Right renal cortex interstitium (tissue), 3 donors: ENCODE data around the gene ZNF577. TPM values are rescaled to one million over a fixed set of nuclear protein-coding genes. Genes with fewer than 3 reads are reported as not detected.

ENCODE experiments used
- DNase-seq, 3 donors: peaks; one replicate each; pipeline ENCODE4 v3.0.0-alpha.2; 2013; ENCODE audit warnings: low read depth in 3 of 3, low spot score in 2 of 3
- polyA plus RNA-seq, 3 donors: library from polyadenylated mRNA; unstranded; fragments of 120-200 nt; gene quantifications; one replicate each; pipeline ENCODE4 v1.2.1, GENCODE V29; 2013; ENCODE audit not compliant: insufficient read length in 3 of 3

ZNF577 gene
- polyA plus RNA-seq, 3 donors = 38.8 to 50.2 (median 44.5) TPM

- DNase-seq = no peak
Measured at GRCh38 chr19:51882518-51882917, 5.2 kb downstream of the ZNF577 start.

GRCh38 chr19:51873097-51873496 lies 14.7 kb downstream of the ZNF577 start:
- DNase-seq = no peak

DNA sequence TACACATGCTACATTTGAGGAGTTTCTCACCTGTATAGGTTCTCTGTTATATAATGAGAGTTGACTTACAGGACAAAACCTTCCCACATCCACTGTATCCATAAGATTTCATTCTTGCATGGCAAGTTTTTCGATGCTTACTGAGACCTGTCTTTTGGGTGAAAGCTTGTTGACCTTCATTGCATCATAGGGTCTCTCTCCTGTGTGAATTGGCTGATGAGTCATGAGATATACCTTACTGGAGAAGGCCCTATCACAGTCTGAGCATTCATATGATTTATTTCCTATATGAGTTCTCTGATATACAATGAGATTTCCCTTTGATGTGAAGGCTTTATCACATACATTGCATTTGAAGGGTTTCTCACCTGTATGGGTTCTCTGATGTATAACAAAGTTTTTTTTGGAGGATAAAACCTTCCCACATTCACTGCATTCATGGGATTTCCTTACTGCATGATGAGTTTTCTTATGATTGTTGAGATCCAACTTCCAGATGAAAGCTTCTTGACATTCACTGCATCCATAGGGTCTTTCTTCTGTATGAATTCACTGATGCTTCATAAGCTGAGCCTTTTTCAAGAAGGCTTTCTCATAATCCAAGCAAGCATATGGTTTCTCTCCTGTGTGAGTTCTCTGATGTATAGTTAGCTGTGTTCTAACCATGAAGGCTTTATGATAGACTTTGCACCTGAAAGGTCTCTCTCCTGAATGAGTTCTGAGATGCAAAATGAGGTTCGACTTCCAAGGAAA lies 25.7 kb downstream of the ZNF577 start:
- DNase-seq = no peak

DNA sequence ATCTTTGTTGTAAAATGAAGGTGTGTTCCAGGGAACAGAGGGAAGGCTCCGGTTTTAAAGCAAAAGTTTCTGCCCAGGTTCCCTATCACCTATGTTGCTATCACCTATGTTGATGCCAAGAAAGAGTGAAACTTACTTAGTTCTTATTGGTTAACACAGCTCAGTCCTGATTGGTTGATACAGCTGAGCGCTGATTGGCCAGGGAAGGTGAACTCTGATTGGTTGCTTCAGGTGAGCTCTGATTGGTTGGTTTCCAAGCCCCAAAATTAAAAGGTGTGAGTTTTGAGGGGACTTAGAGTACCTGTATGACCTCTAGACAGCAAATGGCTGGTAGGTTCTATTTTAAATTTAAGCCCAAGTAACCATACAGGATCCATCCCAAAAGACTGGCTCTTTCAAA lies 50.6 kb downstream of the ZNF577 start:
- DNase-seq = no peak

GRCh38 chr19:51830274-51830673 lies 57.5 kb downstream of the ZNF577 start:
- no peak for DNase-seq

DNA sequence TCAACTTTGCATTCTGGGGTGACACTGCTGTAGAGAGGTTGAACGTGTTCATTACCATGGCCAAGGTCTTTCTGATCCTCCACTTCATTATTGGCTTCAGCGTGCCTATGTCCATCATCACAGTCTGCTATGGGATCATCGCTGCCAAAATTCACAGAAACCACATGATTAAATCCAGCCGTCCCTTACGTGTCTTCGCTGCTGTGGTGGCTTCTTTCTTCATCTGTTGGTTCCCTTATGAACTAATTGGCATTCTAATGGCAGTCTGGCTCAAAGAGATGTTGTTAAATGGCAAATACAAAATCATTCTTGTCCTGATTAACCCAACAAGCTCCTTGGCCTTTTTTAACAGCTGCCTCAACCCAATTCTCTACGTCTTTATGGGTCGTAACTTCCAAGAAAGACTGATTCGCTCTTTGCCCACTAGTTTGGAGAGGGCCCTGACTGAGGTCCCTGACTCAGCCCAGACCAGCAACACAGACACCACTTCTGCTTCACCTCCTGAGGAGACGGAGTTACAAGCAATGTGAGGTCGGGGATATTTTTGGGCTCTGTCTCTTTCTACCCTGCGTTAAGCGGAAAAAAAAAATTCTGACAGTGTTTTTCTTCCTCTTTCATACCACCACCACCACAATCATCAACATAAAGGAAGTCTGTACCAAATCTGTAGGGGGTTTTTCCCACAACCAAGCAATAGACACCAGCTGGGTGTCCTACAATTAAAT lies 63.3 kb downstream of the ZNF577 start:
- no peak for DNase-seq

DNA sequence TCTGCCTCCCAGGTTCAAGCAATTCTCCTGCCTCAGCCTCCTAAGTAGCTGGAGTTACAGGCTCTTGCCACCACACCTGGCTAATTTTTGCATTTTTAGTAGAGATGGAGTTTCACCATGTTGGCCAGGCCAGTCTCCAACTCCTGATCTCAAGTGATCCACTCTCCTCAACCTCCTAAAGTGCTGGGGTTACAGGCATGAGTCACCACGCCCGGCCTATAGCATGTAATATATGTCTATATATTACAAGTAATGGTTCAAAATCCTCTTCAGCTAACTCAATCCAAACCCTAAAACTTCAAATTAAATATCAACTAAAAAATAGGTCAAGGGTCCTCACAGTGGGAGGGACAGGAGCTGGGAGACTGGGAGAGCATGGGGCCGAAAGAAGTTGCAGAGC lies 64.8 kb downstream of the ZNF577 start:
- DNase-seq = no peak

DNA sequence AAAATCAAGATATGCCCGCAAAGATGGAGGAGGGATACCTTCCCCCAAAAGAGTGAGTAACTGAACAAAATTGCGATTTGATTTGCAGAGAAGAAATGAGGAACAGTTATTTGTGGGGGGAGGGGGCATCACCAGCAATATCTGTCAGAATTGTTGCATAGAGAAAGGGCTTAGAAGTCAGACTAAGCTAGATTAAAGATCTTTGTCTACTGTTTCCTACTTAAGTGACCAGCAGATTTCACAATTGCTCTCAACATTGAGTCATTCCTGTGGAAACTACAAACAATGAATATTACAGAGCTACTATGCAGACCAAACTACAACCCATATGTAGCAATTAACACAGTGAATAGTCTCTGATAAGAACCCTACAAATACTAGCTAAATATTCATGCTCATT lies 65.4 kb downstream of the ZNF577 start:
- DNase-seq = no peak

DNA sequence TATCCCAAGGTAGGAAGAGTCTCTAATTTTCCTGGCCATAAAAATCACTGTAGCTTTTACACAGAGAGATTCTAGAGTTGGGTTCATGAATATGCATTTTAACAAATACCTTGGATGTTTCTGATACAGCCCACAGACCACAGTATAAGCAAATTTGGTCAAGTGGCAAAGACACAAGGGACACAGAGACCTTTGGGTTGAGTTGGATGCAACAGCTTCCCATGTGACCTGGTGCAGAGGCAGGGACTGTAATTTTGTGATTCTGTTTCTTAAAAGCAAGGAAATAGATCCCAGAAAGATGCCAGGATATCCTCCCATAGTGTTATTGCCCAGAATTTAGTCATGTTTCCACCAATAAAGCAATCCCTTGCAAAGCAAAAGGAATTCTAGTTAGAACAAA lies 65.8 kb downstream of the ZNF577 start:
- no peak for DNase-seq

DNA sequence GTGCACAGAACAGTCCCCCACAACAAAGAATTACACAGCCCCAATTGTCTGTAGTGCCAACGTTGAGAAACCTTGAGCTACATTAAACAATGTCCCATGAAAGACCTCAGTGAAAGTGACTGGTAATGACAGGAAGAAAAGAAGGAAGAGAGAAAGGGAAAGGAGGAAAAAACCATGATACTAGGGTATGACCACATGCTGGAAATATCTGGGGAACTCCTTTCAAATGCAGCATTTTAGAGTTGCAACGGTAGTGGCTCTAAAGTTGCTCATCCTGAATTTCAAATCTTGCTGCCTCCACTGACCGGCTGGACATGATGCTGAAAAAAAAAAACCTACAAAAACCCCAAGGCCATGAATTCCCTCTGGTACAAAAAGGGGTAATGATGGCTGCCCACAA lies 66.3 kb downstream of the ZNF577 start:
- DNase-seq = no peak

Other genes starting within 250 kb of the ZNF577 start
- 1 to 10 TPM in 1 of 3 donors, under 1 TPM in 1, not detected in 1; 0.79 to 1.1 TPM for gene SIGLEC14, start 241.1 kb downstream of the ZNF577 start, polyA plus RNA-seq
- gene SPACA6, start 194.6 kb downstream of the ZNF577 start, polyA plus RNA-seq = 10 to 100 TPM; 11.6 to 15.5 (median 12.1) TPM
- gene HAS1, start 164.0 kb downstream of the ZNF577 start, polyA plus RNA-seq = not detected
- gene FPR1, start 136.1 kb downstream of the ZNF577 start, polyA plus RNA-seq = 1 to 10 TPM in 1 of 3 donors, under 1 TPM in 2; 0.72 to 1.8 (median 0.89) TPM
- gene FPR2, start 126.8 kb downstream of the ZNF577 start, polyA plus RNA-seq = under 1 TPM in 2 of 3 donors, not detected in 1; 0.18 to 0.21 TPM
- under 1 TPM; 0.17 to 0.49 (median 0.34) TPM for gene FPR3, start 92.8 kb downstream of the ZNF577 start, polyA plus RNA-seq
- gene ZNF649, start 17.1 kb upstream of the ZNF577 start, polyA plus RNA-seq = 10 to 100 TPM; 29.1 to 34.0 (median 33.0) TPM
- 10 to 100 TPM; 12.3 to 16.9 (median 16.5) TPM for gene ZNF613, start 39.5 kb upstream of the ZNF577 start, polyA plus RNA-seq
- 10 to 100 TPM; 18.8 to 22.8 (median 21.5) TPM for gene ZNF350, start 98.9 kb upstream of the ZNF577 start, polyA plus RNA-seq
- 10 to 100 TPM; 19.6 to 20.5 (median 20.4) TPM for gene ZNF615, start 120.3 kb upstream of the ZNF577 start, polyA plus RNA-seq
- gene ZNF614, start 140.4 kb upstream of the ZNF577 start, polyA plus RNA-seq = 10 to 100 TPM; 17.3 to 19.0 (median 17.8) TPM
- 10 to 100 TPM; 21.3 to 25.0 (median 23.0) TPM for gene ZNF432, start 160.9 kb upstream of the ZNF577 start, polyA plus RNA-seq
- 10 to 100 TPM; 12.7 to 16.2 (median 13.8) TPM for gene ZNF841, start 207.8 kb upstream of the ZNF577 start, polyA plus RNA-seq